ENCODE measurements around the gene PCBP3.

Gene PCBP3

GRCh38 chr21:45791562-45792418 is 148.3 kb downstream of the PCBP3 start:
- TF ChIP-seq CTCF (conservative IDR thresholded peaks at IDR 0.05; ENCODE audit: low read depth, low read length) = no peak
- DNase-seq (ENCODE audit: low read depth) = no peak

GRCh38 chr21:45792682-45793383 is 149.3 kb downstream of the PCBP3 start:
- no peak for TF ChIP-seq CTCF (conservative IDR thresholded peaks at IDR 0.05; ENCODE audit: low read depth, low read length)
- no peak for DNase-seq (ENCODE audit: low read depth)
- no peak overlapping the region for H3K4me3 ChIP-seq (ENCODE audit: low read length)

More at GRCh38 chr21:45791562-45792418, 148.3 kb downstream of the PCBP3 start:
- no peak overlapping the region for H3K4me3 ChIP-seq (ENCODE audit: low read length)

- no peak for DNase-seq (ENCODE audit: low read depth)
- no peak for TF ChIP-seq CTCF (conservative IDR thresholded peaks at IDR 0.05; ENCODE audit: low read depth, low read length)
- H3K4me3 ChIP-seq (ENCODE audit: low read length) = no peak overlapping the region
These were observed 150.5 kb downstream of the PCBP3 start for GRCh38 chr21:45794027-45794426.

- DNase-seq (ENCODE audit: low read depth) = no peak
- TF ChIP-seq CTCF (conservative IDR thresholded peaks at IDR 0.05; ENCODE audit: low read depth, low read length) = no peak
- no peak overlapping the region for H3K4me3 ChIP-seq (ENCODE audit: low read length)
These were observed 152.5 kb downstream of the PCBP3 start for GRCh38 chr21:45796003-45796402.

GRCh38 chr21:45797338-45797737 is 153.8 kb downstream of the PCBP3 start:
- no peak for DNase-seq (ENCODE audit: low read depth)
- no peak for TF ChIP-seq CTCF (conservative IDR thresholded peaks at IDR 0.05; ENCODE audit: low read depth, low read length)
- H3K4me3 ChIP-seq (ENCODE audit: low read length) = no peak overlapping the region

GRCh38 chr21:45799765-45800338 is 156.3 kb downstream of the PCBP3 start:
- H3K4me3 ChIP-seq (ENCODE audit: low read length) = no peak overlapping the region
- no peak for TF ChIP-seq CTCF (conservative IDR thresholded peaks at IDR 0.05; ENCODE audit: low read depth, low read length)
- DNase-seq (ENCODE audit: low read depth) = no peak

All from retinal pigment epithelial cell (primary cell).